CD4-positive, alpha-beta T cell treated with Interleukin-4 for 1 hour (primary cell): ENCODE data around the gene RLN3.
"Not testable (repeated sequence)": the region's sequence is repeated elsewhere in the genome, so short reads cannot be mapped to it uniquely, and the experiment has no call there.

ENCODE experiments used
- DNase-seq, 2 donors: peaks; one replicate each; pipeline ENCODE4 v3.0.0-alpha.2; 2020 to 2022

RLN3 gene

GRCh38 chr19:14022469-14022868 is 5.5 kb upstream of the RLN3 start:
- DNase-seq: no peak

GRCh38 chr19:14023404-14024235 is 4.3 kb upstream of the RLN3 start:
- DNase-seq: peak; percentile 28 to 54

- DNase-seq: not testable (repeated sequence)
These were observed 1.2 kb upstream of the RLN3 start for GRCh38 chr19:14026652-14027192.

- DNase-seq: no peak
These were observed 953 bp downstream of the RLN3 start for GRCh38 chr19:14028901-14029300.

GRCh38 chr19:14030997-14031718 is 3.2 kb downstream of the RLN3 start:
- peak; percentile 85 to 88 for DNase-seq

- DNase-seq: peak; percentile 81 to 86
These were observed 4.0 kb downstream of the RLN3 start, which contains the start of gene IL27RA for GRCh38 chr19:14031719-14032480. Gene IL27RA, plus strand, starts transcription at chr19:14031762. Its CDS starts 111 bp downstream, at chr19:14031873.

GRCh38 chr19:14033946-14034345 is 6.0 kb downstream of the RLN3 start:
- no peak for DNase-seq

GRCh38 chr19:14035159-14035558 is 7.2 kb downstream of the RLN3 start:
- not testable (repeated sequence) for DNase-seq

- DNase-seq: no peak
These were observed 7.8 kb downstream of the RLN3 start for GRCh38 chr19:14035706-14036105.

GRCh38 chr19:14039181-14039580 is 11.2 kb downstream of the RLN3 start:
- DNase-seq: no peak

- peak; percentile 70 to 77 for DNase-seq
These were observed 15.0 kb downstream of the RLN3 start for GRCh38 chr19:14042659-14043608.

GRCh38 chr19:14047866-14048265 is 19.9 kb downstream of the RLN3 start:
- DNase-seq: not testable (repeated sequence)

- DNase-seq: peak; percentile 76 to 79
These were observed 20.6 kb downstream of the RLN3 start for GRCh38 chr19:14048443-14049153.

GRCh38 chr19:14050512-14050911 is 22.6 kb downstream of the RLN3 start:
- DNase-seq: no peak

- DNase-seq: not testable (repeated sequence)
These were observed 23.0 kb downstream of the RLN3 start for GRCh38 chr19:14050961-14051360.

GRCh38 chr19:14051980-14052379 is 24.0 kb downstream of the RLN3 start:
- no peak for DNase-seq

GRCh38 chr19:14052470-14052869 is 24.5 kb downstream of the RLN3 start:
- DNase-seq: no peak

- no peak for DNase-seq
These were observed 25.1 kb downstream of the RLN3 start for GRCh38 chr19:14053032-14053431.

- DNase-seq: no peak
These were observed 25.6 kb downstream of the RLN3 start for GRCh38 chr19:14053500-14053899.

GRCh38 chr19:14054099-14054498 is 26.2 kb downstream of the RLN3 start:
- no peak for DNase-seq

- no peak for DNase-seq
These were observed 26.8 kb downstream of the RLN3 start for GRCh38 chr19:14054721-14055120.
